Tibial nerve (tissue), 4 donors: ENCODE data around the gene STXBP2. TPM values are rescaled to one million over a fixed set of nuclear protein-coding genes. Genes with fewer than 3 reads are reported as not detected.

ENCODE experiments used
- DNase-seq, 2 donors: peaks; one replicate each; pipeline ENCODE4 v3.0.0-alpha.2; 2019; ENCODE audit warnings: low spot score in 2 of 2
- H3K27ac ChIP-seq, 4 donors: fragments of 200-600 bp; sonication (generic) in 3 of 4; one replicate each; pipeline ENCODE4 v1.5.1; 2017 to 2019; ENCODE audit warnings: mild to moderate bottlenecking in 1 of 4
- H3K27me3 ChIP-seq, 2 donors: fragments of 200-600 bp; sonication (generic) in 1 of 2; one replicate each; pipeline versions ENCODE4 v1.5.1 to v1.6.0; 2017 to 2019
- H3K36me3 ChIP-seq, 3 donors: fragments of 200-600 bp; sonication (generic); one replicate each; pipeline ENCODE4 v1.5.1; 2018 to 2019
- H3K4me1 ChIP-seq, 4 donors: fragments of 200-600 bp; sonication (generic) in 3 of 4; one replicate each; pipeline ENCODE4 v1.5.1; 2017 to 2019
- H3K4me3 ChIP-seq, 4 donors: fragments of 200-600 bp; sonication (generic) in 3 of 4; one replicate each; pipeline ENCODE4 v1.5.1; 2017 to 2019; ENCODE audit warnings: mild to moderate bottlenecking in 1 of 4, moderate library complexity in 1 of 4
- H3K9me3 ChIP-seq, 4 donors: fragments of 200-600 bp; sonication (generic) in 3 of 4; one replicate each; pipeline ENCODE4 v1.5.1; 2017 to 2019
- CTCF ChIP-seq, 5 experiments: fragments of 200-600 bp in 3 of 5; fragments of 450-650 bp in 2 of 5; sonication (generic) in 3 of 5; IDR thresholded peaks; one replicate each; pipeline ENCODE4 v1.5.1; 2016 to 2019; ENCODE audit warnings: antibody characterized with exemption in 5 of 5, mild to moderate bottlenecking in 3 of 5, moderate library complexity in 2 of 5
- EP300 ChIP-seq, 2 donors: sonication (generic); formaldehyde crosslinking; IDR thresholded peaks; one replicate each; pipeline ENCODE4 v1.6.1; 2017; ENCODE audit warnings: antibody characterized with exemption in 2 of 2, mild to moderate bottlenecking in 1 of 2
- POLR2A ChIP-seq, 2 donors: fragments of 450-650 bp; IDR thresholded peaks; one replicate each; pipeline ENCODE4 v1.6.1; 2017; ENCODE audit warnings: antibody characterized with exemption in 2 of 2, mild to moderate bottlenecking in 2 of 2, moderate library complexity in 2 of 2
- WGBS, 2 donors: methylation state at CpG; one replicate each; pipeline ENCODE4 v1.1.5; 2018; 5-methylcytosine and 5-hydroxymethylcytosine counted together
- total RNA-seq, 4 donors: library from RNA; depleted of rRNA; stranded (reverse); fragments of >200 nt; gene quantifications; one replicate each; pipeline ENCODE4 v1.1.0, GENCODE V29; 2016

The STXBP2 gene
- total RNA-seq, 4 donors from 2014 or later: 8.7 to 24.0 (median 13.0) TPM

DNA sequence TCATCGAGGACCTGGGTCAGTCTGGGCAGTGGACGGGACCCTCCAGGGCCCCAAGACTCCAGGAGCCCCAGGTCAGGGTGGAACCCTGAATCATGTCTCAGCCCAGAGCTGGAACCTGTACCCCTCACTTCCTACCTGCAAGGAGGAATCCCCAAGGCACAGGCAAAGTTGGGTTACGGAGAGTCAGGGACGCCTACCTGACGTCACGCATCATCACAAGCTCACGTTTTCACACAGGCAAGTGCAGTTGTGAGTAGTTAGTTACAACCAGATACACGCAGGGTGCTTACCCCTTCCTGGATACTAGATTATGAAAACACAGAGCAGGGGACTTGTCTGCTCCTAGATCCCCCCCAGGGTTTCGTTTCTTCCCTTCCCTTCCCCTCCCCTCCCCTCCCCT lies 33.9 kb downstream of the STXBP2 start:
- H3K36me3 ChIP-seq: no peaks in the 10 kb centered on the region
- no peaks in the 10 kb centered on the region for H3K9me3 ChIP-seq
- TF ChIP-seq CTCF (IDR thresholded peaks at IDR 0.05) (no peak), EP300 (IDR thresholded peaks at IDR 0.05) (no peak), POLR2A (IDR thresholded peaks at IDR 0.05) (no peak)
- H3K27me3 ChIP-seq: peaks cover 0 to 40% of the 10 kb centered on the region in 2 donors
- H3K27ac ChIP-seq: no peak overlapping the region
- no peak for DNase-seq
- WGBS, 2 donors: 19 to 27% methylated on average over 8 to 9 of the region's 9 CpGs
- H3K4me3 ChIP-seq: no peak overlapping the region
- H3K4me1 ChIP-seq: peaks cover 0 to 11% (median 0%) of the 10 kb centered on the region in 4 donors

DNA sequence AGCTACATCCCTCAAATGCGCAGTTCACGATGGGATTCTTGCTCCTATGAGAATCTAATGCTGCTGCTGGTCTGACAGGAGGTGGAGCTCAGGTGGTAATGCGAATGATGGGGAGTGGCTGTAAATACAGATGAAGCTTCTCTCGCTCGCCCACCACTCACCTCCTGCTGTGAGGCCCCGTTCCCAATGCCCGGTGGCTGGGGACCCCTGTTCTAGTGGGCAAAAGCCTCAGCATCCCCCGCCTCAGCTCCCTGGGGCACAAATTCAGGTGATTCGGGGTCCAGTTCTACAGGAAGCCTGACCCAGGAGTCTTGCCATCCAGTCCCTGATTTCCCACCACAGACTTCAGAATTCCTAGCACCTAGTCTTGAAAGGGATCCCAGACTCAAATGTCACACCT lies 35.6 kb downstream of the STXBP2 start:
- no peak overlapping the region for H3K4me3 ChIP-seq
- H3K27ac ChIP-seq: no peak overlapping the region
- H3K9me3 ChIP-seq: no peaks in the 10 kb centered on the region
- H3K4me1 ChIP-seq: peaks cover 0 to 11% (median 0%) of the 10 kb centered on the region in 4 donors
- TF ChIP-seq POLR2A (IDR thresholded peaks at IDR 0.05): no peak
- no peaks in the 10 kb centered on the region for H3K36me3 ChIP-seq
- DNase-seq: no peak
- H3K27me3 ChIP-seq: peaks cover 0 to 53% of the 10 kb centered on the region in 2 donors
- 45 to 57% methylated on average over 9 of the region's 9 CpGs for WGBS, 2 donors

- Histone ChIP-seq H3K4me1 (peaks cover 0 to 11% (median 0%) of the 10 kb centered on the region in 4 donors), H3K27ac (no peak overlapping the region), H3K36me3 (no peaks in the 10 kb centered on the region), H3K27me3 (peaks cover 0 to 57% of the 10 kb centered on the region in 2 donors), H3K4me3 (no peak overlapping the region), H3K9me3 (no peaks in the 10 kb centered on the region)
- peak in 1 of 2 donors; percentile 50 for DNase-seq
- 56 to 57% methylated on average over 21 of the region's 21 CpGs for WGBS, 2 donors
- TF ChIP-seq CTCF (IDR thresholded peaks at IDR 0.05) (no peak), EP300 (IDR thresholded peaks at IDR 0.05) (no peak)
These were observed 37.4 kb downstream of the STXBP2 start for GRCh38 chr19:7674010-7675005.

DNA sequence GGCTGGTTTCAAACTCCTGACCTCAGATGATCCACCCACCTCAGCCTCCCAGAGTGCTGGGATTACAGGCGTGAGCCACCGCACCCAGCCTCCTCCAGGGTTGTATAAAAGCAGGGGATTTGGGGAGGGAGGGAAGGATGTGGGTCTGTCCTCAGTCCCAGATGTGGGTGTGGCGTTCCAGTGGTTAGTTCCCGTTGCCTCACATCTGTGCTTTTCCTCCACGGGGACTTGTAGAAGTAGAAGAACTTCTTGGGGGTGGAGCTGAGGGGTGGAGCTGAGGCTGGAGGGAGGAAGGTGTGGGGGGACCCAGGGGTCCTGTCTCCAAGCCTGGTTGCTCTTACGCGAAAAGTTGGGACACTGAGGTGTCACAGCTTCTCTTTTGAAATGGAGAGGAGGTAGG lies 39.5 kb downstream of the STXBP2 start:
- TF ChIP-seq EP300 (IDR thresholded peaks at IDR 0.05): no peak
- no peak for TF ChIP-seq CTCF (IDR thresholded peaks at IDR 0.05)
- TF ChIP-seq POLR2A (IDR thresholded peaks at IDR 0.05): no peak
- Histone ChIP-seq H3K27me3 (peaks cover 0 to 48% of the 10 kb centered on the region in 2 donors), H3K36me3 (no peaks in the 10 kb centered on the region)

DNA sequence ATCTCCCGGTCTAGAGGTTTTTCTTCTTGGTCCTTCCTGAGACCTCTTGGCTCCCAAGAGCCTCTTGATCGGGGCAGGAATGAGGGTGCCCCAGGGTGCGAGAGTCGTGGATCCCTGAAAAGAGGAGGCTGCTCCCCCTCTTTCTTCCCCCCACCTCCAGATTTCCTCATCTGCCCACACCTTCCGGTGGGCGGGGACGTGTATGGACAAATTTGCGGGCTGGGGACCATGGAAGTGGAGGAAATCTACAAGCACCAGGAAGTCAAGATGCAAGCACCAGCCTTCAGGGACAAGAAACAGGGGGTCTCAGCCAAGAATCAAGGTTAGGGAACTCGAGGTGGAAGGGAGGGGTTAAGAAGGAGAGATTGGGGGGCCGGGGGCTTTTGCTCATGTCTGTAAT lies 39.9 kb downstream of the STXBP2 start, which contains the start of gene MCEMP1:
MCEMP1 (plus strand) TSS at position 237 of the 400 bp plus-strand sequence; CDS start at position 268, 31 bp downstream.
- no peaks in the 10 kb centered on the region for H3K9me3 ChIP-seq
- no peak within 1 kb of the TSS for H3K4me3 ChIP-seq
- TF ChIP-seq EP300 (IDR thresholded peaks at IDR 0.05) (no peak), POLR2A (IDR thresholded peaks at IDR 0.05) (no peak), CTCF (IDR thresholded peaks at IDR 0.05) (no peak)
- H3K27me3 ChIP-seq: peaks cover 0 to 44% of the 10 kb centered on the region in 2 donors
- no peaks in the 10 kb centered on the region for H3K36me3 ChIP-seq
- 37 to 46% methylated on average over 10 of the region's 10 CpGs for WGBS, 2 donors
- peaks cover 0 to 17% (median 8%) of the 10 kb centered on the region in 4 donors for H3K4me1 ChIP-seq
- no peak within 1 kb of the TSS for H3K27ac ChIP-seq
- DNase-seq: no peak

More for the DNA sequence above, 39.5 kb downstream of the STXBP2 start:
- DNase-seq: no peak
- Histone ChIP-seq H3K27ac (no peak overlapping the region), H3K4me1 (peaks cover 0 to 12% (median 6%) of the 10 kb centered on the region in 4 donors), H3K9me3 (no peaks in the 10 kb centered on the region), H3K4me3 (no peak overlapping the region)
- 32 to 40% methylated on average over 7 of the region's 7 CpGs for WGBS, 2 donors
